Hypothalamus (tissue), 51 donors: ENCODE data around the gene FMC1.
"Not testable (repeated sequence)": the region's sequence is repeated elsewhere in the genome, so short reads cannot be mapped to it uniquely, and the experiment has no call there.

Experiments used
- DNase-seq, 51 donors: peaks; one replicate each; lab custom pipeline; 2025; lab: John Stamatoyannopoulos, UW

Gene FMC1, protein sequence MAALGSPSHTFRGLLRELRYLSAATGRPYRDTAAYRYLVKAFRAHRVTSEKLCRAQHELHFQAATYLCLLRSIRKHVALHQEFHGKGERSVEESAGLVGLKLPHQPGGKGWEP

DNA sequence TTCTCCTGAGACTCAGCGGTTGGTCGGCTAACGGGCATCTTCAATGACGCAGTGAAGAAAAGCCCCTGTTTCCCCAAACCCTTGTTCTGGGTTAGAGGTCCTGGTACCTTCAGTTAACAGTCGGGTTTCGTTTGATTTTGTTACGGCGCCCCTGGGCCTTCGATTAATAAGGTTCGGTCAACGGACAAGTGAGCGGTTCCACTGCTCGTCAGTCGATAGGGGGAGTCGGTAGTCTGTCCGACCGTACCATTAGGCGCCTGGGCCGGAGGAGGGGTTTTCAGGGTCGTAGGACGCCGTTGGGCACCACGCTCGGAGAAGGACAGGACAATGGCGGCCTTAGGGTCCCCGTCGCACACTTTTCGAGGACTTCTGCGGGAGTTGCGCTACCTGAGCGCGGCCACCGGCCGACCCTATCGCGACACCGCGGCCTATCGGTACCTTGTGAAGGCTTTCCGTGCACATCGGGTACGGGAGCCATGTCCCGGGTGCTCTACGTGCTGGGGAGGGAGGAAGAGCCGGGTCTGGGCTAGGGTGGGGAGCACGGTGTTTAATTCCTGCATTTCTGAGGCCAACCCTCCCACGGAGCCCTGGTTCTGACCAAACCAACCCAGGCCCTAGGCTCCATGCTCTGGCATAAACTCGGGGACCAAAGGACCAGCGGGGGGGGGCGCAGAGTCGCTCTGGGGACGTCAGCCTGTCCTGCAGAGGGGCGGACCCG lies at the start of gene FMC1:
FMC1 (plus strand) TSS at position 280 of the 718 bp plus-strand sequence; CDS start at position 328, 48 bp downstream.
- DNase-seq: peak; percentile 72 to 98 (median 91)

DNA sequence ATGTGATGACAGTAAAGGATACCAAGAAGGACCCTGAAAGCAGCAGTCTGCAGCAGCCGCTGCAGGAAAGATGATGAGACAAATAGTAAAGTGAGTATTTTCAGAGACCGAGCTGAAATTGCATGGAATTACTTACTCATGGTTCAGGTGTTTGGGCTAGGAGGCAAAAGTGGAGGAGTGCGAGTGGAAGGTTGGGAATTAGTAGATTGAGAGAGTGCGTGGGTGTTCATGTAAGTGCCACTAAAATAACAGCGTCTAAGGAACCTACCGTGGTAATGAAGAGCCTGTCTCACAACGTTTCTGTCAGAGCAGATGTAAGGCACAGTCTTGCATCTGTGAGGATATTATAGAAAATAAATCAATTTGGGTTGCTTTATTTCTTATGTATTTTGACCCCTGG lies 48.3 kb upstream of the FMC1 start:
- peak in 1 of 51 donors; percentile 11 for DNase-seq

DNA sequence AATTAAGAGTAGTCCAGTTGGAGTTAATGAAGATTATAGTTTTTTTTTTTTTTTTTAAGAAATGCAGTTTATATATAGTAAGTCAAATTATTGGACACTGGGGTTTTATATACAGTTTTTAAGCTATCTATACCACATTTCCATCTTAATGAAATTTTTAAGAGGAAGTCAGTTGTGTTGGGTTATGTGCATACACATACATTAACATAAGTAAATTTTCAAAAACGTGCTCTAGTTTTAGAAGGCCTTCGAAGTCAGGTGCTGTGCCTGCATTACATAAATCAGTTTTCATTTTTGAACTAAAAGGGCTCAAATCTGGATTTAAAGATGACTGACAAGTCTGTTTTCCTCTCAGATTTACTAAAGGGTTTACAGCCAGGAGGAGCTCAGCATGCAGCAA lies 47.6 kb upstream of the FMC1 start:
- no peak for DNase-seq

DNA sequence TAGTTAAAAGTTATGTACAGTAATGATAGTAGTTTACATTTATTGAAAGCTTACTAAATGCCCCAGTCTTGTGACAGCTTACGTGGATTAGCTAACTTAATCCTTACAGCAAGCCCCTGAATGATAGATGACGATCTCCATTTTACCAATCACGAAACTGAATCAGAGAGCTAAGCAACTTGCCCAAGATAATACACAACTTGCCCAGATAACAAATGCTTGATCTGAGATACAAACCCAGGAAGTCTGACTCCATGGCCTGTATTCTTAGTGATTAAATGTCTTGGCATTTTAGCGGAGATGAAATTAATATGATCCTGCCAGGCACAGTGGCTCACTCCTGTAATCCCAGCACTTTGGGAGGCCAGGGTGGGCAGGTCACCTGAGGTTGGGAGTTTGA lies 46.9 kb upstream of the FMC1 start:
- no peak for DNase-seq

DNA sequence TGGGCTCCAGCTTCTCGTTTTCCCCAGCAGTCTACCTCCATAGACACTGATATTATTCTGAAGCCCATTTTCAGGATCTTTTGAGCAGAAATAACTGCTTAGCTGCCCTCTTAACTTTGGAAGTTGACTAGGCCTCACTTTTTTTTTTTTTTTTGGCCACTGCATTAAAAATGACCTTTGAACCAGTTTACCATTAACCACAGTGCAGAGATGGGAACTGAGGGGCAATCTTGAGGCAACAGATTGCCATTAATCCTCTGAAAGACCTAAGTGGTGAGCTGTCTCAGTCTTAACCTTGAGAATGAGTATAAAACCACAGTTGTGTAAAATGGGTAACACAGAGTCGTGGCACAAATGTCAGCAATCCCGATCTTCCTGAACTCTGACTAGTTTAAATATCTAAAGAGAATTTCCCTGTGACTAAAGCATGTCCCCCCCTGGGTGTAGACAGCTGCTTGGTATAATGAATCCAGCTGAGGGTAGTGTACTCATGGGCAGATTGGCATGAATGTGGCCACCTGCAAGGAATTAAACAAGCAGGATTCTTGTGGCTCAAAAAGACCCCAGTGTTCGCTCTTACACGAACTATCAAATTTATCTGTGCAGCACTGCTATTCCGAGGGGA lies 46.1 kb upstream of the FMC1 start:
- no peak for DNase-seq

DNA sequence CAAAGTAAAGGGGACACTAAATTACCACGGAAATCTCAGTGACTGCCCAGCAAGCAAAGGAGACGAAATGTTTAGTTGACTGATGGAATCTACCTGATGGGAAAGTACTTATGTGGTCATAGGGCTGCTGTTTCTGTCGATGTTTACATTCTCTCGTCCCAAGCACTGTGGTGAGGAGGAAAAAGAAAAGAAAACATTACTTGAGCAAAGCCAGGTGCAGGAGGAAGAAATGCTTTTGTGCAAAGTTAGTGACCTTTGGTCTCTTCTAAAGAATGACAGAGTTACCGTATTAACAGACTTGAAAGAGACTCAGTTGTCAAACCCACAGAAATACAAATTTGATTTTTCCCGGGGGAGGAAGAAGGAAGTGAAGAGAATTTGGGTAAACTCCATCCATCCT lies 43.3 kb upstream of the FMC1 start:
- no peak for DNase-seq

DNA sequence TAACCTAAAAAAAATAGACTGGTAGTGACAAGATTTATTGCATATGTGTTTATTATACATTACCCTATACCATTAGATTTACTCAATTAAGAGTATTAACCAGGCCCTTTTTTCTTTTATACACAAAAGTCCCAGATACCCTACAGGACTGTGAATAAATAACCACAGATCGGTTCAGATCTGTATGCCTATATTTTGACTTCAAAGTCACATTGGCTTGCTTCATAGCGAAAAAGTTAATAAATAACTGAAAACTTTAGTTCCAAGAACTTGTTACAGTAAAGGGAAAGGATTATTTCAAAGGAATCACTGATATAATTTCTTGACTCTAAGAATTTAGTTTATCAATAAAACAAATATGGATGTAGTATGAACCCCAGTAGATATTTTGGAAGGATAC lies 41.8 kb upstream of the FMC1 start:
- DNase-seq: no peak

DNA sequence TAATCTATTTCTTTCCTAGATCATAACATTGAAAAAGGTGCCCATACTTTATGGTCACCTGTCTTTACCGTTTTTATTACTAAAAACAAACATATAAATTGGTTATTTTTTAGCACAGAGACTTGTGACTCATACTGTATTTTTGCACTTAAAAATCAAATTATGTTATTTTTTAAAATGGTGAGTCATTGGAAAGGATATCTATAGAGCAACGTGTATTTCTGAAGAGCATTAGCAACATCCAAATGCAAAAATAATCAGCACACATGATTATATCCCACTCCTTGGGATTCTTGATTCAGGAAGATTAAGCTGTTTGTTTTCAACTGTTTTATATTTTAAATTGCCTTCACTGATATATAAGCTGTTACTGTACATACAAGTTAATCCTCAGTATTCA lies 40.7 kb upstream of the FMC1 start:
- no peak for DNase-seq

DNA sequence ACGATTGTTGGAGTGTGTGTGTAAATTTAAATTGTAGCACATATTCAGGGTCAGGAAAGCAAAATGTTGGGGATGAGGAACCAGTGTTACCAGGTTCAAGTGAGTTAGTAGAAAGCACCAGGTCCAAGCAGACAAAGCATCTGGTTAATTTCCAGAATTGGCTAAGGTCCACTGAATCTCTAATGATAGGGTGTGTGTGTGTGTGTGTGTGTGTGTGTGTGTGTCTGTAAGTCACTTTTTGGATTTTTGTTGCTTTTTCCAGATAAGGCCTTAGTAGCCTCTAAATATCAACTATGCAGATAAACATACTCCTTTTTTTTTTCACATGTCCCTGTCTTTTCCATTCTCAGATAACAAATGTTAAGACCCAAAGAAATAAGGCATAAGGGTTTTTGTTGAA lies 36.6 kb upstream of the FMC1 start:
- no peak for DNase-seq

DNA sequence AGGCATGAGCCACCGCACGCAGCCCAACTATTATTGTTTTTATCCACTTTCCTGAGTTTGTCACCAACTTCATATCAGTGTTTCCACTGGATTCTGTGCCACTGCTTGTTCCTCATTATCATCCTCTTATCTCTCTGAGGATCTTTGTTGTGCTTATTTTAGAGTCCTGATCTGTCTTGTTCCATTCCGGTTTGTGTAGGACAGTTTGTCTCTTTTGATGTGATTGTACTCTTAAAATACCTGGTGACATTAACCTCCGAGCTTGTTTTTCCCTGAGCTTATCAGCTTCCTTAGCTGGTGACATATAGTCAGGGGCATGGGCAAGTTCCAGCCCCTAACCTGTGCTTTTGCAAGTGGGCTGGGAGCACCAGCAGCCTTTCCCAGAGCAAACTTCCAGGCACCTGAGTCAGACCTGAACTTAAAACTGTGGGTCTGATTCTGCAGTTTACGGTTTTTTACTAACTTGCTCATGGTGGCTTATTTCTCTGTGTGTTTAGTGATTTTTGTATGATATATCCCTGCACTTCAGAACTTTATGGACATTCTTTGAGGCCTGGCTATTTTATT lies 23.1 kb upstream of the FMC1 start:
- no peak for DNase-seq

DNA sequence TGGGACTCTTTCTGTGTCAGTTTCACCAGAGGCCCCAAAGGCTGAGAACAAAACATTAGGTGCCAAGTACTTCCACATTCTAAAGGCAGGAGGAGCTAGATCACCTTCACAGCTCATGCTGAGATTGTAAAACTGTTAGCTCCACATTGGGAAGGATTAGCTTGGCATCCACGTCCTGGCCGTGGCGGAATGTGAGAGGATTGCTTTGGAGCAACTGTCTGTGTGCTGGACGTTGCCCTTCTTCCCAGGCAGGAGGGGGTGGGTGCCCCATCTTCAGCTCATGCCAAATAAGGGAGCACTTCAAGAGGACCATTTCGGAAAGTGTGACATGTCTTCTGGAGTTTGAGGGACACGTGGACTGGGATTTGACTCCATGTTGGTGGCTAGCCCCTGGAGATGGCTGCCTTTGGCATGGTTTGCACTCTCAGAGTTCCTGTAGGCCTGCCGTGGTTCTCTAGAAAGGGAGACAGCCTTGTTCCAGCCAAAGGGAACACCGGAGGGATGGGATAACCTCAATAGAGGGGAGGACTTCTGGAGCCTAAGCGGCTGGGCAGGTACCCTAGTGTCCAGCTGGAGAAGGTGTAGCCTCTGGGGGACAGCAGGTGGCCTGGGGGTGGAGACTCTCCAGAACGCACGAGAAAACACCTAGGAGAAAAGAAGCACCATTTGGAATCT lies 19.9 kb upstream of the FMC1 start:
- DNase-seq: no peak

DNA sequence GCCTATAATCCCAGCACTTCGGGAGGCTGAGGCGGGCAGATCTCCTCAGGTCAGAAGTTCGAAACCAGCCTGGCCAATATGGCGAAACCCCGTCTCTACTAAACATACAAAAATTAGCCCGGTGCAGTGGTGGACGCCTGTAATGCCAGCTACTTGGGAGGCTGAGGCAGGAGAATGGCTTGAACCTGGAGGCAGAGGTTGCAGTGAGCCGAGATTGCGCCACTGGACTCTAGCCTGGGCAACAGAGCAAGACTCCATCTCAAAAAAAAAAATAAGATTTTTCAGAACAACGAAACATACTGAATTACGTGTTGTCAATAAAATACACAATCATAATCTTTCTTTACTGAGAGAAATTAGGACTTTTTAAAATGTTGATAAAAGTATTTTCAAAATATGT lies 16.4 kb upstream of the FMC1 start:
- DNase-seq: not testable (repeated sequence)

DNA sequence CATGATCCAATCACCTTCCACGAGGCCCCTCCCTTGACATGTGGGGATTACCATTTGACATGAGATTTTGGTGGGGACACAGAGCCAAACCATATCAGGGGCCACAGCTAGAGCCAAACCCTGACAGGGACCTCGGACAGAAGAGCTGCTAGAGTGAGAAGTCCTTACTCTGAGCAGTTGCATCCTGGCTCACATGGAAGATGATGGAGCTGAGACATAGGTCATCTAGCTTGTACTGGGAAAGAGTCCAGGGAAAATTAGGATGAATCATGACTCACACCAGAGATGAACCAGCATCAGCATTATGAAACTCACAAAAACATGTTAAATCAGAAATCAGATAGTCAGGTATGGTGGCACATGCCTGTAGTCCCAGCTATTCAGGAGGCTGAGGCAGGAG lies 12.8 kb upstream of the FMC1 start:
- DNase-seq: no peak

DNA sequence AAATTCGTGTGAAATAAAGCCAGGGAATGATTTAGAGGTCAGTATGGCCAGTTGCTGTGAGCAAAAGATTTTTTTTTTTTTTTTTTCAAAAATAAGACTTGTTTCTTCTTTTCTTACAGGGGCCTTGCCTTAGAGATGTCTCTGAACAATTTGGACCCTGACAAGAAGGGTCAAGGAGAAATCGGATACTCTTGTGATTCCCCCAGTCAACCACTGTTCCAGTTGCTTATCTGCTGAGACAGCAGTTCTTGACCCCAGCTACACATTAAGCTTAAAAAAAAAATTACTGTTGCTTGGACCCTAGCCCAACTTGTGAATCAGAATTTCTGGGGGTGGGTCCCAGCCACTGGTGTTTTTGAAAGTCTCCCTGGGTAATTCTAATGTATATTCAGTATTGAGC lies 12.0 kb upstream of the FMC1 start:
- DNase-seq: no peak

DNA sequence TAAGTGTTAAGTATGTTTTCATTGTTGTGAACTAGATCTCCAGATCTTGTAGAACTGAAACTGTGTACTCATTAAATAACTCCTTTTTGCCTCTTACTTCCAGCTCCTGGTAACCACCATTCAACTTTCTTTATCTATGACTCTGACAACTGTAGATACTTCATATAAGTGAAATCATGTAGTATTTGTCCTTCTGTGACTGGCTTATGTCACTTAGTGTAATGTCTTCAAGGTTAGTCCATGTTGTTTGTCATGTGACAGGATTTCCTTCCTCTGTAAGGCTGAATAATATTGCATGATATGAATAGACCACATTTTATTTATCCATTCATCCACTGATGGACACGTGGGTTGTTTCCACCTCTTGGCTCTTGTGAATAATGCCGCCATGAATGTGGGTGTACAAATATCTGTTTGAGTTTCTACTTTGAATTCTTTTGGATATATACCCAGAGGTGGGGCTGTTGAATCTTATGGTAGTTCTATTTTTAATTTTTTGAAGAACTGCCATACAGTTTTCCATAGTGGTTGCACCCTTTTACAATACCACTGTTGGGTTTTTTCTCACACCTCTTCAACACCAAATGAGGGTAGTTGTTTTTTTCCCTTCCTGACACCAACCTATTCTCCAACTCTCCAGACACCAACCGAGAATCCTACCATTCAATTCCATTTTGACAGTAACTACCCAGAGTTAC lies 10.7 kb upstream of the FMC1 start:
- DNase-seq: no peak

DNA sequence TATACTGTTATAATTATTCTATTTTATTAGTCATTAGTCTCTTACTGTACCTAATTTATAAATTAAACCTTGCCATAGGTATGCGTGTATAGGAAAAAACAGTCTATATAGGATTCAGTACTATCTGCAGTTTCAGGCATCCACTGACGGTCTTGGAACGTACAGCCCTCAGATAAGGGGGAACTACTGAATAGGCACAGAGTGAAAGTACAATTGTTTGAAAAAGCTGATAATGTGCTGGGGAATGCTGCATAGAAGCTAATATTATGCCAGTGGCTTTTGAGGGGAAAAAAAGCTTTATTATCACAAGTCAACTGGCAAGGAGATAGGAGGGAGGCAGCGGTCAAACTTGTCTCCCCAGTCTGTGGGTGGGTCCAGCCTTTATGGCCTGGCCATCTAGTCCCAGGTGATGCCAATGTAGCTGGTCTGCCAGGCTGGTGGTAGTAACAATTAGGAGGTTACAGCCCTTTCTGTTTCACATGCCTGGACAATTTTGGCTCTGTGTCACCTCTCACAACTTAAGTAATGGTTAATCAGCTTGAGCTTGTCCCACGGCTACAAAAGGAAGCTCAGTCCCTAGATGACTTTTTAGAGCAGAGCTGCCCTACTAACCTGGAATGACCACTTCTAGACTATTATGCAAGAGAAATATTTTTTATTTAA lies 8.3 kb upstream of the FMC1 start:
- DNase-seq: no peak

DNA sequence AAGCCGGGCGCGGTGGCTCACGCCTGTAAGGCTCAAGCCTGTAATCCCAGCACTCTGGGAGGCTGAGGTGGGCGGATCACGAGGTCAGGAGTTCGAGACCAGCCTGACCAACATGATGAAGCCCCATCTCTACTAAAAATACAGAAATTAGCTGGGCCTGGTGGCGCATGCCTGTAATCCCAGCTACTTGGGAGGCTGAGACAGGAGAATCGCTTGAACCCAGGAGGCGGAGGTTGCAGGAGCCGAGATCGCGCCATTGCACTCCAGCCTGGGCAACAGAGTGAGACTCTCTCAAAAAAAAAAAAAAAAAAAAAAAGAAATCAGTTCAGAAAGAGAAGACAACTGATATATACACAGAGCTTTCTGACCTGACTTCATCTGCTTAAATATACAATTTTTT lies 7.7 kb upstream of the FMC1 start:
- DNase-seq: not testable (repeated sequence)

DNA sequence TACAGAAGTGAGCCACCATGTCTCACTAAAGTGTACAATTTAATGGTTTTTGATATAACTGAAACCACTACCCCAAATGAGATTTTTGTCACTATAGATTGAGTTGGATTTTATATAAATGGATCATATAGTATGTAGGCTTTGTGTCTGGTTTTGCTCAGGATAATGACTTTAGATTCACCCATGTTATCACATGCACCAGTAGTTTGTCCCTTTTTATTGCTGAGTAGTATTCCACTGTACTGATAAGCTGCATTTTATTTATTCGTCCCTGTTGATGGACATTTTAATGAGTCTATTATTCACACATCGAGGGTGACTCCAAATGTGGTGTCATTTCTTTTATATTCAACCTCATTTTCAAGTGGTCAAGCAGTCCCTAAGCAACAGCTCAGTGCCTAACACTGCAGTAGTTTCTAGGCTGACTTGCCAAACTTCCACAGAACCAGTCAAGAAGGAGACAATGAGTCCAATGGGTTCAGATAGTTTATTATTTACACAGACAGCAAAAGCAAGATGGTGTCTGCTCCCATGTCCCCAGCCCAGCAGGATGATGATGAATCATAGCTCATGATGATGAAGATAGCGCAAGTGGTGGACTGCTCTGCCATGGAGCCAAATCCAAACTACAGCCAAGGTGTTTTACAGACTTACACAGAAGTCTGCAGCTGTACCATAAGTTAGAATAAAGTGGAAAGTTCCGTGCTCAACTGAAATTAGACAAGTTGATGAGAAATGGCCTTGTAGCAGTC lies 6.6 kb upstream of the FMC1 start:
- no peak for DNase-seq

DNA sequence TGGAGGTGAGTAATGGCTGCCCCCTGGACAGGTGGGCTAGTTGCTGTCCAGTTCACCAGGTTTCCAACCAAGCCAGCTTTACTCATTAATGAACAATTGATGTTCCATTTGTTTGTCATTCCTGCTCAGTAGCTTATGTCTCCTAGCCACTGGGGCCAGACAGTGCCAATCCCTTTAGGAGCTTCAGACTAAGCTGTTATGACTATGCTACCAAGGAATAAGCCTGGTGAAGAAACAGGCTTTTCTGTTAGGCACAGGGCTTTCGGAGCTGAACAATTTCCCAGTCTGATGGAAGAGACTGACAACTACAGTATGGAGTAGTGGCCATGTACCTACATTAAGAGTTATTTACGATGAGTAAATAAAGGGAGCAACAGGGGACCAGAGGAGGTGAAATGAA lies 2.1 kb upstream of the FMC1 start:
- no peak for DNase-seq

DNA sequence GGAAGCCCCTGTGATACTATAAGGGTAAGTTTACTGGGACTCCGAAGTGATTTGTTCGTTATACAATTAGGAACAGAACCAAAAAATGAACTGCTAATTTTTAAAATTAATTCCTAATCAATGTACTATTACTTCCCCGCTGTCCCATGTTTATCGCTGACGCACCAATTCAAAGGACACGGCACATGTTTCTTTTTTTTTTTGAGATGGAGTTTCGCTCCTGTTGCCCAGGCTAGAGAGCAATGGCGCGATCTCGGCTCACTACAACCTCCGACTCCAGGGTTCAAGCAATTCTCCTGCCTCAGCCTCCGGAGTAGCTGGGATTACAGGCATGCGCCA lies 1.5 kb upstream of the FMC1 start:
- DNase-seq: no peak
